ENCODE results near the gene NDUFB3.
"Not testable (repeated sequence)": the region's sequence is repeated elsewhere in the genome, so short reads cannot be mapped to it uniquely, and the experiment has no call there.

NDUFB3 gene

GRCh38 chr2:201093573-201093972, 21.8 kb downstream of the NDUFB3 start:
- DNase-seq = no peak

GRCh38 chr2:201100497-201100896, 28.7 kb downstream of the NDUFB3 start:
- DNase-seq = no peak

GRCh38 chr2:201105759-201106158, 34.0 kb downstream of the NDUFB3 start:
- DNase-seq = no peak

- no peak for DNase-seq
Measured at GRCh38 chr2:201107624-201108023, 35.8 kb downstream of the NDUFB3 start.

GRCh38 chr2:201108341-201108740, 36.5 kb downstream of the NDUFB3 start:
- no peak for DNase-seq

GRCh38 chr2:201109186-201109585, 37.4 kb downstream of the NDUFB3 start:
- DNase-seq = no peak

- no peak for DNase-seq
Measured at GRCh38 chr2:201110615-201111014, 38.8 kb downstream of the NDUFB3 start.

- no peak for DNase-seq
Measured at GRCh38 chr2:201111096-201111495, 39.3 kb downstream of the NDUFB3 start.

GRCh38 chr2:201114350-201114749, 42.5 kb downstream of the NDUFB3 start:
- no peak for DNase-seq

GRCh38 chr2:201114846-201115245, 43.0 kb downstream of the NDUFB3 start:
- DNase-seq = no peak

- DNase-seq = peak; percentile 45
Measured at GRCh38 chr2:201116115-201116958, 44.5 kb downstream of the NDUFB3 start, which contains the start of gene CFLAR. TSS of gene CFLAR (plus strand) at chr2:201116164. CDS start at chr2:201129866, 13,702 bp downstream.

- no peak for DNase-seq
Measured at GRCh38 chr2:201116959-201117734, 45.3 kb downstream of the NDUFB3 start.

GRCh38 chr2:201117735-201118094, 45.9 kb downstream of the NDUFB3 start:
- DNase-seq = not testable (repeated sequence)

GRCh38 chr2:201118121-201118960, 46.5 kb downstream of the NDUFB3 start:
- DNase-seq = peak; percentile 88

GRCh38 chr2:201118961-201119854, 47.4 kb downstream of the NDUFB3 start:
- DNase-seq = peak; percentile 64

GRCh38 chr2:201122276-201122675, 50.5 kb downstream of the NDUFB3 start:
- DNase-seq = no peak

- no peak for DNase-seq
Measured at GRCh38 chr2:201126308-201127151, 54.7 kb downstream of the NDUFB3 start.

- DNase-seq = no peak
Measured at GRCh38 chr2:201127152-201127511, 55.3 kb downstream of the NDUFB3 start.

- peak; percentile 88 for DNase-seq
Measured at GRCh38 chr2:201127570-201127969, 55.8 kb downstream of the NDUFB3 start.

GRCh38 chr2:201128033-201128432, 56.2 kb downstream of the NDUFB3 start:
- DNase-seq = no peak

- no peak for DNase-seq
Measured at GRCh38 chr2:201128933-201129505, 57.2 kb downstream of the NDUFB3 start.

Measured in NCI-H2171 treated with DMSO at 0.1 percent for 48 hours (cell line).